NAMALWA (cell line): ENCODE data around the gene LDLRAD4.
"Not testable (repeated sequence)": the region's sequence is repeated elsewhere in the genome, so short reads cannot be mapped to it uniquely, and the experiment has no call there.

Source experiments
- DNase-seq: peaks from one replicate; pipeline ENCODE4 v3.0.0-alpha.2; 2015; ENCODE audit warnings: low spot score

The LDLRAD4 gene

GRCh38 chr18:13246591-13246990, 28.0 kb downstream of the LDLRAD4 start:
- no peak for DNase-seq

- DNase-seq = no peak
These were observed 28.9 kb downstream of the LDLRAD4 start for GRCh38 chr18:13247506-13247905.

DNA sequence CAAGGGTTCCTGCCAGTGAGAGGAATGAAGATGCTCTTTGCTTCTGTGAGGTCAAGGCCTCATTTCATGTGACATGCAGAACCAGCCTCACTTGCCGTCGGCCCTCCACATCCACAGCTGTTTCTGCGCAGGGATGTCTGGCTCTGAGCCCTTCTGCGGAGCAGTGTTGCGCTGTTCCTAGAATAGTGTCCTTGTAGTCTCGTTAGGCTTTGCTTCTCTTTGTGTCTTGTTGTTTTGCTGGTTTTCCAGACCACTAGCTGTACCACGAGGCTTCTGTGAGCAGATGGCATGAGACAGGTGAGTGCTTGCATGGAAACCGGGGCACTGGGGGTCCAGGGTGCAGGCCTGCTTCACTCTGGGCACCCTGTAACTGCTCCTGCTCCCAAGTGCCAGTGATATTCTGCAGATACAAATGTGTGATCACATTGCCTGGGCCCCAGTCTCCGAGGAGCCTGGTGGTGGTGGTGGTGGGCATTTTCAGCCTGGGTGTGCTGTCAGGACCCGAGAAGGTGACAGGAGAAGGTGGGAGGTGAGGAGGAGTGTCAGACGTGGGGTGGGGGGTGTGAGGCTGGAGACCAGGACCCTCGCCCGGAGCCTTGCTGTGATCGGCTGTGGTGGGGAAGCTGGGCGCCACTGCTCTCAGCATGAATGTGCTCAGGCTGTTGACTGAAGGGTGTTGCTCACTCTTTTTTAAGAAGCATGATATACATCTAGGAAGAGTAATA, 34.3 kb downstream of the LDLRAD4 start:
- no peak for DNase-seq

GRCh38 chr18:13253786-13254688, 35.5 kb downstream of the LDLRAD4 start:
- DNase-seq = no peak

DNA sequence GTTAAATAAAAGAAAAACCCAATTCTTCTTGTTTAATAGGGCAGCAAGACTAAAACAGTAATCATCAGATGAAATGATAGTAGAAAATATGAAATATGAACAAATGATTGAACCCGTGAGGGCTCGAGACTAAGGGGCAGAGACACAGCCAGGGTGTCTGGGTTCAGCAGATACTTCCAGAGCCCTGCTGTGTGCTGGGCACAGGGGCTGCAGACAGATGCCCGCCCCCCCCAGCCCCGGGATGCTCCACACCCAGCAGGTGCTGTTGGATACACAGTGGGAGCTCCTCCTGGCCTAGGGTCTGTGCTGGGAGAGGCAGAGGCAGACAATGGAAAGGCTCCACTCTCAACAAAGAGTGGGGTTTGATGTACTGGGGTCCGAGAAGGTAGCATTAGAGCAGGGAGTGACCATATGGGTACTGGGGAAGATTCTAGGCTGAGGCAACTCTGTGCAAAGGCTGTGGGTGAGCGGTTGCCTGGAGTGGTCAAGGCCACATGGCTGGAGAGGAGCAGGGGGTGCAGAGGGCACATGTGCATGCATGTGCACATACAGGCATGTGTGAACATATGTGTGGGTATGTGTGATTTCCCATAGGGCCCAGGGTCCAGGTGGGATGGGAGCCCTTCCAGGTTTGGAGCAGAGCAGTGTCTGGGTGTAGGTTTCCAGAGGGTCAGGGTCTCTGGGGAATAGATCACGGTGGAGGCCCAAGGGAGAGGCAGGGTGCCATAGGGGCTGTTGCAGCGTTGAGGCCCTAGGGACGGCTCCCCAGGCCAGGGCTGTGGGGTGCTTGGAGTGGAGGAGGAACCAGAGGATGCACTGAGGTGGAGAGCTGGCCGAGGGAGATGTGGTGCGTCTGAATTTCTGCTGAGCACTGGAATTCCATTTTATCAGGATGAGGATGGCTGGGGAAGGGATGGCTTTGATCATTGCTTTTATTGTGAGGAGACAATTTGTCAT, 36.7 kb downstream of the LDLRAD4 start:
- DNase-seq = no peak

- no peak for DNase-seq
These were observed 38.1 kb downstream of the LDLRAD4 start for GRCh38 chr18:13256444-13257305.

GRCh38 chr18:13257361-13257980, 38.9 kb downstream of the LDLRAD4 start:
- no peak for DNase-seq

DNA sequence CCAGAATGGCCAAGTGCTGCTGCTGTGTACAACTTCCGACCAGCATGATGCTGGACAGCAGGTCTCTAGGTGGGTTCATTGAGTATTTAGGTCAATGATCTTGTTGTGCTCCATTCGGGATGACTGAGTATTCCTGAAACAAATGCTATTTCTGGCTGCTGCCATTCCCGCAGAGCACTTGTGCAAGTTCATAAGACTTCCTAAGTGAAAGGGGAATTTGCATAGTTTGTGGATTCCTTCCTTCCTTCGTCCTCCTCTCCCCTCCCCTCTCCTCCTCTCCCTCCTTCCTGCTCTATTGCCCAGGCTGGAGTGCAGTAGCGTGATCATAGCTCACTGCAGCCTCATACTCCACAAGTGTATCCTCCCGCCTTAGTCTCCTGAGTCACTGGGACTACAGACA, 40.4 kb downstream of the LDLRAD4 start:
- DNase-seq = no peak

GRCh38 chr18:13259701-13260100, 41.1 kb downstream of the LDLRAD4 start:
- no peak for DNase-seq

DNA sequence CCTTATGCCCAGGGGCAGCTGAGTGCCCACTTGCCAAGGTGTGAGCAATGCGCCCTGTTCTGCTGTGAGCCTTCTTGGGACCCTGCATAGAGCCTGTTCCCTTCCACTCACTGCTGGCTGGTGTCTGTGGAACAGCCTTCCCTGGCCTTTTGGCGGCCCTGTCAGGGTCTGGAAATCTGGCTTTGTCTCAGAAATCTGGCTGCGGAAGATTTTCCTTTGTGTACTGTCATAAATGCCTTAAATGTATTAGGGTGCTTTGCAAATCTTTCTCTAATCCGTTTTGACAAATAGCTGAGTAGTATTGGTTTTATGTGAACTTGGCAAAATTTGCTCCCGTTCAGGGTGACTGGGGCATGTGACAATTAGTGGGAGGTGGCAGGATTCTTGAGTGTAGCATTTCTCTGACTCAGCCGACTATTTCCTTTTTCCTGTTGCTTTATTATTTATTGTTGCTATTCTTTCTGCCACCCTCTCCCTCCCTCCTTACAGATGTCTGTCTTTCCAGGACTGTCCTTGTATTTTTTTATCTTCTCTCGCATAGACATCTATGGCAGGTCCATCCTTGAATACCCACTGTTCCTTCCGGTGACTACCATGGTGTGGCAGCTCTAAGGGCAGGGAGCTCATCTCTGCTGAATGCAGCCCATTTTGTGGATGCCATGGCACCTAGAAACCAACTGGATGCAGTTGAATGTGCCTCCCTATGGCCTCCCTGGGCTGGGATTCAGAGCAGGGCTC, 41.8 kb downstream of the LDLRAD4 start:
- no peak for DNase-seq

DNA sequence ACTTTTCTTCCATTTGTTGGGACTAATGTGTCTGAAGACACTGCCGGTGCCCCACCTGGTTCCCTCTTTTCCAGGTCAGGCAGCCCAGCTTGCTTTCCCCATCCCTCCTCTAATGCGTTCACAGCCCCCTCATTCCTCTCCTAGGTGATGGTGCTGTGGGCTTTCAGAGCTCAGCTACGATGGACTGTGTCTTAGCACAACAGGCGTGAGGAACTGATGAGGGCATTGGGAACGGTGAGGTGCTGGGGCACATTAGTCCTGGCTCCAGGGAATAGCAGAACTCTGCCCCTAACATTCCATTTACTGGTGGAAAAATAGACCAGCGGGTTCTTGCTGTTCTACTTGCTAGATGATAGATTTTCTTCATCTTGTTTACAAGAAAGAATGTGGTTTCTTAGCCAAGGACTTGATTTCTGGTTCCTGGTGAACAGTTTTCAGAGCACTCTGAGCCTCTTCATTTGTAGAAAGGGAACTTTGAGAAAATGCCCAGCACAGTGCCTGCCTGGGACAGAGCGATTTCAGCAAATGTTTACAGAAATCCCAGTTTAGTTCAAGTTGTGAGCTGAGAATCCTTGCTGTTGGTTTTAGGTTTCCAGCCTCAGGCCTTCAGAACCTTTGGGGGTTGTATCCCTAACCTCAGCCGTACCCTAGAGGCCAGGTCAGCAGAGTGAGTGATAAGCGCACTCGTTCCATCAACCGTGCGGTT, 42.5 kb downstream of the LDLRAD4 start:
- peak; percentile 11 for DNase-seq

DNA sequence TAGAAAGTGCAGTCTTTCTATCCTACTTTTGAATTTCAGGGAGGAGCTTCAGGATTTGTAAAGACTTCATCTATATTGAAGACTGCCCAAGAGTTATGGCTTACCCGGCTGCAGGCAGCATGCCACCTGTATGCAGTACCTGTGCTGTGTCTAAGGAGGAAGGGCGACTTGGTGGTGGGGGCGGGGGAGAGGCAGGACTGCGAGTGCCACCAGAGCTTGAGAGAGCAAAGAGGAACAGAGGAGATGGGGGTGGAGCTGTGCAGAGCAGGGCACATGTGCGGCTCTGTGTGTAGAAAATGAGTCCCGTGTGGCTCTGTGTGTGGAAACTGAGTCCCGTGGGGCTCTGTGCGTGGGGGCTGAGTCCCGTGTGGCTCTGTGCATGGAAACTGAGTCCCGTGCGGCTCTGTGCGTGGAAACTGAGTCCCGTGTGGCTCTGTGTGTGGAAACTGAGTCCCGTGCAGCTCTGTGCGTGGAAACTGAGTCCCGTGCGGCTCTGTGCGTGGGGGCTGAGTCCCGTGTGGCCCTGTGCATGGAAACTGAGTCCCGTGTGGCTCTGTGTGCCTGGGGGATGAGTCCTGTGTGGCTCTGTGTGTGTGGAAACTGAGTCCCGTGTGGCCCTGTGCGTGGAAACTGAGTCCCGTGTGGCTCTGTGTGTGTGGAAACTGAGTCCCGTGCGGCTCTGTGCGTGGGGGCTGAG, 43.2 kb downstream of the LDLRAD4 start:
- DNase-seq = peak; percentile 19

- not testable (repeated sequence) for DNase-seq
These were observed 43.8 kb downstream of the LDLRAD4 start for GRCh38 chr18:13262358-13262680.

DNA sequence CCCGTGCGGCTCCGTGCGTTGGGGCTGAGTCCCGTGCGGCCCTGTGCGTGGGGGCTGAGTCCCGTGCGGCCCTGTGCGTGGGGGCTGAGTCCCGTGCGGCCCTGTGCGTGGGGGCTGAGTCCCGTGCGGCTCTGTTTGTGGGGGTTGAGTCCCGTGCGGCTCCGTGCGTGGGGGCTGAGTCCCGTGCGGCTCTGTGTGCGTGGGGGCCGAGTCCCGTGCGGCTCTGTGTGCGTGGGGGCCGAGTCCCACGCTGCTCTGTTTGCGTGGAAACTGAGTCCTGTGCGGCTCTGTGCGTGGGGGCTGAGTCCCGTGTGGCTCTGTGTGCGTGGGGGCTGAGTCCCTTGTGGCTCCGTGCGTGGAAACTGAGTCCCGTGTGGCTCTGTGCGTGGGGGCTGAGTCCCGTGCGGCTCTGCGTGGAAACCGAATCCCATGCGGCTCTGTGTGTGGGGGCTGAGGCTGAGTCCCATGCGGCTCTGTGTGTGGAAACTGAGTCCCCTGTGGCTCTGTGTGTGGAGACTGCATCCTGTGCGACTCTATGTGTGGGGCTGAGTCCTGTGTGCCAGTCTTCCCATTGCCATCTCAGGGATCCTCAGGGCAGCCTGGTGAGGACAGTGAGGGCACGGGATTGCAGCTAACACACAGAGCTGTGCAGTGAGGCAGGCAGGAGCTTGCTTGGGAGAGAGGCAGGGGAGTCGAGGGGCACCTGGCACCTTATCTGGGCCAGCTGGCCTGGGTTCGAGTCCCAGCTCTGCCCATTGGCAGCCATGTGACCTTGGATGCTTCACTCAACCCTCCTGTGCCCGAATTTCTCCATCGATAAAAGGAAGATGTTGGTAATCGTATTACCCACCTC, 44.5 kb downstream of the LDLRAD4 start:
- no peak for DNase-seq

DNA sequence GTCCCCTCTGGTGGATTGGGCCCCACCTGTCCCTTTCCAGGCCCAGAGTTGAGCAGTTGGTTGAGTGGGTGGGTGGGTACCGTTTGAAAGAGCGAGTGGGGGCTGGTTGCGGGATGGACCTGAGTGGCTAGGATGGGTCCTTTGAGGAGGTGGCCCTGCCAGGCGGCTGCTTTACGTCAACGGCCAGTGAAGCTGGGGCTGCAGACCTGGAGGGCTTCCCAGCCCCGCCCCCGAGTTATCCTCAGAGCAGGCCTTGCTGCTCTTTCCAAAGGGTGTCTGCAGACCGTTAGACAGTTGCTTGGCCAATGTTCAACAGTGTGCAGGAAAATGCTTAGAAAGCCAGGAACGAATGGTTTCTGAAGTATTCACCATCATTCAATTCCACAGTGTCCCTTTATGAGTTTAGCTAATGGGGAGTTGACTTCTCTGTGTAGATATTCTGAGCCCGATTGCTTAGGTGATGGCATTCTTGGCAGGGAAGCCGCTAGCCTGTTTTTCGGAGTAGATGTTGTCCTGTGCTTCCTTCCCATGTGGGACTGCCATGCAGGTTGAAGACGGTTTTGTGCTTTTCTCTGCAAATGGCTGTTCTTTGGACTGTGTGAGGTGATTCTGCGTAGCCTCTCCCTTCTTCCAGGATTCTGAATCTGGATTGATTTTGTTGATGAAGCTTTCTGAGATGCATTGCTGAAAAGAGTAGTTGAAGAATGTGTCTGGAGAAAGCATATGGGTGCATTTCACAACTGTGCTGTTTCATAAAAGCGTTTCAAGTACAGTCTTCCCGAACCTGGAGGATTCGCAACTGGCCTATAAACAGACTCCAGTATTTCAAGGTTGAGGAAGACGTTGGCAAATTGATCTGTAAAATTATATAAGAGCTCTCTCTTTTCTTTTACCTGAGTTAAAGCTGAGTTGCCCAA, 45.8 kb downstream of the LDLRAD4 start:
- no peak for DNase-seq

- DNase-seq = no peak
These were observed 46.7 kb downstream of the LDLRAD4 start for GRCh38 chr18:13265008-13265910.
